CD4-positive, alpha-beta T cell (primary cell): ENCODE data around the gene CETP. TPM values are rescaled to one million over a fixed set of nuclear protein-coding genes. Genes with fewer than 3 reads are reported as not detected.

Experiments used
- ATAC-seq: fragments of 200-7000 bp; cut with Tn5 transposase; one replicate; pipeline ENCODE4 v1.10.0; 2022; ENCODE audit warnings: mild to moderate bottlenecking; ENCODE audit not compliant: poor library complexity
- CTCF ChIA-PET: fragments of 350-600 bp; sonication (Branson Sonifier 250); formaldehyde crosslinking; loops from one replicate; lab custom pipeline; 2021; ENCODE audit warnings: antibody characterized with exemption, inconsistent platforms; lab: Charles Lee
- POLR2A ChIA-PET: fragments of 350-600 bp; sonication (Branson Sonifier 250); formaldehyde crosslinking; loops from one replicate; lab custom pipeline; 2021; ENCODE audit warnings: antibody characterized with exemption, inconsistent platforms; lab: Charles Lee
- DNase-seq, 14 experiments: peaks; one replicate each; pipeline ENCODE4 v3.0.0-alpha.2; 2013 to 2020; ENCODE audit warnings: mixed read lengths in 2 of 14
- H3K27ac ChIP-seq, 2 donors: one replicate each; pipeline versions ENCODE4 v1.5.1 to v1.7.0; 2013; ENCODE audit warnings: low read length in 2 of 2, low read depth in 1 of 2, mild to moderate bottlenecking in 1 of 2
- H3K27me3 ChIP-seq, 2 experiments: 1 replicate in 1 of 2; 2 replicates in 1 of 2; pipeline versions ENCODE4 v1.6.1 to v1.7.0; 2013; ENCODE audit warnings: low read length in 2 of 2, control low read depth in 1 of 2, mild to moderate bottlenecking in 1 of 2, moderate library complexity in 1 of 2; ENCODE audit not compliant: insufficient read depth in 2 of 2, control insufficient read depth in 1 of 2
- H3K36me3 ChIP-seq: one replicate; pipeline ENCODE4 v1.6.1; 2013; ENCODE audit warnings: low read length, control low read depth; ENCODE audit not compliant: insufficient read depth
- H3K4me1 ChIP-seq: one replicate; pipeline ENCODE4 v1.6.1; 2013; ENCODE audit warnings: low read length, control low read depth; ENCODE audit not compliant: insufficient read depth
- H3K4me3 ChIP-seq: one replicate; pipeline ENCODE4 v1.5.1; 2013; ENCODE audit warnings: mild to moderate bottlenecking, low read length, moderate library complexity
- H3K9me3 ChIP-seq, 2 experiments: 1 replicate in 1 of 2; 2 replicates in 1 of 2; pipeline versions ENCODE4 v1.6.1 to v1.7.0; 2013; ENCODE audit warnings: low read length in 2 of 2, mild to moderate bottlenecking in 2 of 2, control low read depth in 1 of 2, moderate library complexity in 1 of 2; ENCODE audit not compliant: control insufficient read depth in 1 of 2, insufficient read depth in 1 of 2
- H3K27ac Mint-ChIP-seq: one replicate; pipeline ENCODE4 v1.8.0; 2020; ENCODE audit warnings: mixed read lengths
- H3K27me3 Mint-ChIP-seq: one replicate; pipeline ENCODE4 v1.8.0; 2021; ENCODE audit warnings: mixed read lengths
- H3K36me3 Mint-ChIP-seq: one replicate; pipeline ENCODE4 v1.8.0; 2021; ENCODE audit warnings: low read depth, mixed read lengths
- H3K4me1 Mint-ChIP-seq: one replicate; pipeline ENCODE4 v1.8.0; 2021; ENCODE audit warnings: low read depth, mixed read lengths
- H3K4me3 Mint-ChIP-seq: one replicate; pipeline ENCODE4 v1.8.0; 2020; ENCODE audit warnings: mild to moderate bottlenecking, mixed read lengths
- H3K9me3 Mint-ChIP-seq: one replicate; pipeline ENCODE4 v1.8.0; 2020; ENCODE audit warnings: mixed read lengths
- CTCF ChIP-seq: fragments of 200-600 bp; IDR thresholded peaks from one replicate; pipeline ENCODE4 v1.8.0; 2022; ENCODE audit warnings: antibody characterized with exemption, mild to moderate bottlenecking
- intact Hi-C, 2 experiments: fragments of 100-400 bp; cut with DNase I in 1 of 2; cut with micrococcal nuclease in 1 of 2; formaldehyde crosslinking; loops; one replicate each; pipeline versions ENCODE4 v1.15.1 to v1.9.0; 2023 to 2025; cut with DNase I, micrococcal nuclease
- total RNA-seq, 174 experiments: library from RNA in 2 of 174; stranded (reverse) in 2 of 174; gene quantifications; one replicate each; pipeline ENCODE4 v1.2.3 and lab custom pipeline; 2021 to 2026

The CETP gene
- total RNA-seq, 2 experiments from 2014 or later = not detected

DNA sequence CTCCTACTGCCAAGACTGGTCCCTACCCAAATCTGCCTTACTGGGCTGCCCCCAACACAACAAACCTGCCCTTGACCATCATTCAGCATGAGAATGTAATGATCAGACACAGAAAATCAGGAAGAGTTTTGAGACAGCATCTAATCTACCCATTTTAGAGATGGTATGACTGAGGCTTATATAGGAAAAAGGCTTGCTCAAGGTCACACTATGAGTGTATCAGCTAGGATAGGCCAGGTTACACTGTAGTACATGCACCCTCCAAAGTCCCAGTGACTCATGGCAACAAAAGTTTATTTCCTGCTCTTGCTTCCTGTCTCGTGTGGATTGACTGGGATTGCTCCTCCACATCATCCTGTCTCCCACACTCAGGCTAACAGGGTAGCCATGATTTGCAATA is 55.5 kb downstream of the CETP start:
- intact Hi-C loops = no loop called here
- Histone ChIP-seq H3K9me3 (no peaks in the 10 kb centered on the region), H3K4me1 (peaks cover 81% of the 10 kb centered on the region), H3K4me3 (no peak overlapping the region), H3K36me3 (peaks cover 63% of the 10 kb centered on the region), H3K27ac (peak overlapping the region in 1 of 2 donors; percentile 37), H3K27me3 (no peaks in the 10 kb centered on the region)
- peak in 1 of 14 experiments; percentile 14 for DNase-seq
- Mint-ChIP-seq H3K4me3 (no peak overlapping the region), H3K4me1 (peaks cover 87% of the 10 kb centered on the region), H3K9me3 (no peaks in the 10 kb centered on the region), H3K36me3 (peaks cover 74% of the 10 kb centered on the region), H3K27ac (peak overlapping the region; percentile 80), H3K27me3 (no peaks in the 10 kb centered on the region)
- CTCF ChIA-PET = interaction anchor here (1.4 to 1.7 kb wide), 2 partner anchors 12 to 53 kb away, joined by 4 read pairs; no protein-coding TSS in a partner anchor
- ATAC-seq = no peak
- TF ChIP-seq CTCF = no peak
- POLR2A ChIA-PET = interaction anchor here (1.0 to 4.0 kb wide), 4 partner anchors 9 to 53 kb away, joined by 4 to 32 read pairs (median 8); partner anchors contain the start of gene NLRC5

- peak overlapping the region in 1 of 2 donors; percentile 17 for H3K27ac ChIP-seq
- H3K4me1 Mint-ChIP-seq = peaks cover 87% of the 10 kb centered on the region
- no peak for TF ChIP-seq CTCF
- no peaks in the 10 kb centered on the region for H3K9me3 Mint-ChIP-seq
- intact Hi-C loops = no loop called here
- POLR2A ChIA-PET = interaction anchor here (1.0 to 1.5 kb wide), 3 partner anchors 9 to 30 kb away, joined by 3 to 6 read pairs (median 3); partner anchors contain the start of gene NLRC5
- ATAC-seq (no peak), DNase-seq (peak in 1 of 14 experiments; percentile 26)
- H3K4me1 ChIP-seq = peaks cover 90% of the 10 kb centered on the region
- H3K4me3 ChIP-seq = no peak overlapping the region
- no peaks in the 10 kb centered on the region for H3K27me3 Mint-ChIP-seq
- CTCF ChIA-PET = interaction anchor here (0.5 to 1.0 kb wide), 2 partner anchors 9 to 68 kb away, joined by 3 to 4 read pairs; no protein-coding TSS in a partner anchor
- no peaks in the 10 kb centered on the region for H3K9me3 ChIP-seq
- H3K27me3 ChIP-seq = no peaks in the 10 kb centered on the region
- no peak overlapping the region for H3K4me3 Mint-ChIP-seq
- peaks cover 82% of the 10 kb centered on the region for H3K36me3 ChIP-seq
- H3K36me3 Mint-ChIP-seq = peaks cover 91% of the 10 kb centered on the region
- H3K27ac Mint-ChIP-seq = peak overlapping the region; percentile 84
These were observed 58.0 kb downstream of the CETP start for GRCh38 chr16:57019746-57020145.

GRCh38 chr16:57020651-57021050 is 58.9 kb downstream of the CETP start:
- intact Hi-C loops = no loop called here
- DNase-seq = peak in 1 of 14 experiments; percentile 22
- H3K9me3 ChIP-seq = no peaks in the 10 kb centered on the region
- ChIA-PET CTCF (interaction anchor here (0.8 kb wide), 1 partner anchor 11 kb away, joined by 3 read pairs; no protein-coding TSS in a partner anchor), POLR2A (interaction anchor here (0.6 to 1.5 kb wide), 7 partner anchors 9 to 79 kb away, joined by 3 to 6 read pairs (median 3); partner anchors contain the start of gene NLRC5)
- ATAC-seq = no peak
- no peak overlapping the region for H3K27ac ChIP-seq
- H3K36me3 ChIP-seq = peaks cover 86% of the 10 kb centered on the region
- Mint-ChIP-seq H3K4me3 (no peak overlapping the region), H3K4me1 (peaks cover 88% of the 10 kb centered on the region), H3K27ac (peak overlapping the region; percentile 84), H3K9me3 (no peaks in the 10 kb centered on the region), H3K27me3 (no peaks in the 10 kb centered on the region), H3K36me3 (peaks cover 92% of the 10 kb centered on the region)
- no peak overlapping the region for H3K4me3 ChIP-seq
- no peak for TF ChIP-seq CTCF
- H3K4me1 ChIP-seq = peaks cover 89% of the 10 kb centered on the region
- no peaks in the 10 kb centered on the region for H3K27me3 ChIP-seq
